LNCaP clone FGC (cell line): ENCODE data around the gene SIK3.

ENCODE experiments used
- DNase-seq: peaks from one replicate; pipeline ENCODE4 v3.0.0-alpha.2; 2011; ENCODE audit warnings: low read depth
- H3K4me3 ChIP-seq: 2 replicates; pipeline ENCODE4 v1.5.1; 2011; ENCODE audit warnings: mild to moderate bottlenecking, low read depth, low read length, control low read depth
- CTCF ChIP-seq: IDR thresholded peaks from 2 replicates; pipeline ENCODE4 v1.5.1; 2012; ENCODE audit warnings: mild to moderate bottlenecking; ENCODE audit not compliant: control insufficient read depth, insufficient read depth; ENCODE audit errors: extremely low read depth

SIK3 gene

GRCh38 chr11:116842909-116843308 lies 255.3 kb downstream of the SIK3 start:
- TF ChIP-seq CTCF: no peak
- no peak for DNase-seq
- H3K4me3 ChIP-seq: no peak overlapping the region

GRCh38 chr11:116842117-116842516 lies 256.1 kb downstream of the SIK3 start:
- TF ChIP-seq CTCF: no peak
- DNase-seq: no peak
- no peak overlapping the region for H3K4me3 ChIP-seq

- no peak overlapping the region for H3K4me3 ChIP-seq
- no peak for TF ChIP-seq CTCF
- DNase-seq: no peak
Measured at GRCh38 chr11:116840746-116841296, 257.4 kb downstream of the SIK3 start.

GRCh38 chr11:116840224-116840745 lies 257.9 kb downstream of the SIK3 start:
- DNase-seq: no peak
- H3K4me3 ChIP-seq: no peak overlapping the region
- no peak for TF ChIP-seq CTCF

- no peak for TF ChIP-seq CTCF
- no peak overlapping the region for H3K4me3 ChIP-seq
- DNase-seq: no peak
Measured at GRCh38 chr11:116838321-116839084, 259.7 kb downstream of the SIK3 start.

GRCh38 chr11:116837231-116838091 lies 260.8 kb downstream of the SIK3 start, which contains the start of gene APOA1:
Gene APOA1 (minus strand): TSS chr11:116837622. CDS start chr11:116837387, 235 bp downstream.
- no peak for DNase-seq
- no peak within 1 kb of the TSS for H3K4me3 ChIP-seq

More at GRCh38 chr11:116837231-116838091, 260.8 kb downstream of the SIK3 start, which contains the start of gene APOA1:
- no peak for TF ChIP-seq CTCF
